ENCODE results near the gene CLCN3.

DNA sequence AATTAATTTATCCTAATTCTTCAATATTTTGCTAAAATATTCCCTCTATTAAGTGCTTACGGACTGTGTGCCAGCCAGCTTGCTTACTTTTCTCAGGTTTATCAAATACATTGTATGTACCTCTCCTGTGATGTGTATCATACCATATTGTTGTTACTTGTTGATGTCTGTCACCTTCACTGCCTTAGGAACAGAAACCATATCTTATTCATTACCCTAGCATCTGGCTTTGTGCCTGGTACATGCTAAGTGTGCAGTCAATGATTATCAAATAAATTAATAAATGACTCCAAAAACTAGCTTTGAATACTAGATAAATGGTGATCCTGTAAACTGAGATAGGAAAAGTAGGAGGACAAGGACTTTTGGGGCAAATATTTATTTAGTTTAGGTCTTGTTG is 6.9 kb downstream of the CLCN3 start:
- TF ChIP-seq, protein P1, sequence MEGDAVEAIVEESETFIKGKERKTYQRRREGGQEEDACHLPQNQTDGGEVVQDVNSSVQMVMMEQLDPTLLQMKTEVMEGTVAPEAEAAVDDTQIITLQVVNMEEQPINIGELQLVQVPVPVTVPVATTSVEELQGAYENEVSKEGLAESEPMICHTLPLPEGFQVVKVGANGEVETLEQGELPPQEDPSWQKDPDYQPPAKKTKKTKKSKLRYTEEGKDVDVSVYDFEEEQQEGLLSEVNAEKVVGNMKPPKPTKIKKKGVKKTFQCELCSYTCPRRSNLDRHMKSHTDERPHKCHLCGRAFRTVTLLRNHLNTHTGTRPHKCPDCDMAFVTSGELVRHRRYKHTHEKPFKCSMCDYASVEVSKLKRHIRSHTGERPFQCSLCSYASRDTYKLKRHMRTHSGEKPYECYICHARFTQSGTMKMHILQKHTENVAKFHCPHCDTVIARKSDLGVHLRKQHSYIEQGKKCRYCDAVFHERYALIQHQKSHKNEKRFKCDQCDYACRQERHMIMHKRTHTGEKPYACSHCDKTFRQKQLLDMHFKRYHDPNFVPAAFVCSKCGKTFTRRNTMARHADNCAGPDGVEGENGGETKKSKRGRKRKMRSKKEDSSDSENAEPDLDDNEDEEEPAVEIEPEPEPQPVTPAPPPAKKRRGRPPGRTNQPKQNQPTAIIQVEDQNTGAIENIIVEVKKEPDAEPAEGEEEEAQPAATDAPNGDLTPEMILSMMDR (conservative IDR thresholded peaks at IDR 0.05; ENCODE audit: low read depth, low read length), result no peak
- no peak for TF ChIP-seq EZH2 (IDR thresholded peaks at IDR 0.05; ENCODE audit: borderline replicate concordance, low read depth, low read length, poor library complexity, severe bottlenecking)
